ENCODE measurements around the gene BAIAP2.
"Not testable (repeated sequence)": the region's sequence is repeated elsewhere in the genome, so short reads cannot be mapped to it uniquely, and the experiment has no call there.

Gene BAIAP2

DNA sequence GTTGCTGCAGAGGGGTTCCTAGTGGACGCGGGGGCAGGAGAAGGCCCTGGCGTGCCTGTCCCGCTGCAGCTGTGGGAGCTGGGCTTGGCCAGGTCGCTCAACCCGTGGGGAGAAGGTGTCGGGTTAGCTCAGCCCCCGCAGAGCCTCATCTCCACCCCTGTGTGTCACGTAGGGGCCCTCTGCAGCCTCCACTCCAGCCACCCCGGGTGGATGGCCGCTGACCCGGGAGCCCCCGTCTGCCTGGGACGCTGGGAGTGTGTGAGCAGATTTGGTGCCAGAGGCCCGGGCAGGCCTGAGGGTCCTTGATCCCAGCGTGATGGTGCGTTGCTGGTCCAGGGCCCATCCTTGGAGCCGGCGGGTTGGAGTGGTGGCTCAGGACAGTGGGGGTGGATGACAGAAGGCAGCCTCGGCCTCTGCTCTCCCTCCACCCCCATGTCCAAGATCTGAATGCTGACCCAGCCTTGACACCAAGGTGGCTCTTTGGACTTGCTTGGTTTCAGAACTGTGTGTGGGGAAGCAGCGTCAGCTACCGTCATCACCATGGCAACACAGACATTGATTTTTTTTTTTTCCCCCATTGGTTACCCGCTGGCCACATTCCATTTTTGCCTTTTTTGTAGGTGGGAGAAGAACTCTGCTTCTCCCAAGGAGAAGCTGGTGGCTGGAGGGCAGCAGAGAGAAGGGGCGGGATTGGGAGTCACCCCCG, 35.7 kb downstream of the BAIAP2 start:
- DNase-seq = no peak

DNA sequence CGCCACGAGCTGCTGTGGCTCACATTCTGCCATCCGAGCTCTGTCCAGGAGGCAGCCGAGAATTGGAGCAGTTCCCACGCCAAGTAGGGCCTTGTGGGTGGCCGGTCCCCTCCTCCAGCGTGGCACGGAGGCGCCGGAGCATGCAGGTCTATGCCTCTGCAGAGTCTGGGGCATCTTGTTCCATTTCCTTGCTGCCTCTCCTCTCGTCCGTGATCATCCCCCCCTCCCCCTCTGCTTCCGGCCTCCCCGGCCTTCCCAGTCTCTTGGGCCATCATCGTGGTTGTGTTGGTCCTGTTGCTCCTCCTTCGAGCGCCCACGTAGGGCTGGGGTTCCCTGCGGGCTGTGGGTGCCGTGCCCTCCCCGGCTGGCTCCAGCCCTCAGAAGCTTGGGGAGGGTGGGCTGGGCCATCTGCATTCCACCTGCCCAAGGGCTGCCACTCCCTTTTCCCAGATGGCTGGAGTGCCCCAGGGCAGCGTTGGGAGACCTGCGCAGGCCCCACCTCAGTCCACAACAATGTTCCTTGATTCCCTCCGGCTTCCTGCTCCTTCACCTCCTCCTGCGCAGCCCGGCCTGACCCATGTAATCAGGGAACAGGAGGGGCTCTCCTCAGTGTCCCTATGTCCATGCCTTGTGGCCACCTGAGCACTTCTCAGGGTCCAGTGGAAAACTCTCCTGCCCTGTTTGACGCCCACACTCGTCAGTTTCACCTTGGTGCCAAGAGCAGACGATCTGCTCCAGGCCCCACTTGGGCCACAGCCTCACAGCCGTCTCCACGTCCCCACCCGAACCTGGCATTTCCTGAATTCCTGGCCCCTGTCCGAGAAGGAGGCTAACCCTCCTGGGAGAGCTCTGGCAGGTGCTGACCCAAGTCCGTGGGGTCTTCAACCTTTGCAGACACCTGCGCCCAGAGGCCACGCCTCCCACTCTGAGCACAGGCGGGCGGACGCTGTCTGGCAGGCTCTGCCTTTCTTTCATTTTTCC, 37.1 kb downstream of the BAIAP2 start:
- no peak for DNase-seq

DNA sequence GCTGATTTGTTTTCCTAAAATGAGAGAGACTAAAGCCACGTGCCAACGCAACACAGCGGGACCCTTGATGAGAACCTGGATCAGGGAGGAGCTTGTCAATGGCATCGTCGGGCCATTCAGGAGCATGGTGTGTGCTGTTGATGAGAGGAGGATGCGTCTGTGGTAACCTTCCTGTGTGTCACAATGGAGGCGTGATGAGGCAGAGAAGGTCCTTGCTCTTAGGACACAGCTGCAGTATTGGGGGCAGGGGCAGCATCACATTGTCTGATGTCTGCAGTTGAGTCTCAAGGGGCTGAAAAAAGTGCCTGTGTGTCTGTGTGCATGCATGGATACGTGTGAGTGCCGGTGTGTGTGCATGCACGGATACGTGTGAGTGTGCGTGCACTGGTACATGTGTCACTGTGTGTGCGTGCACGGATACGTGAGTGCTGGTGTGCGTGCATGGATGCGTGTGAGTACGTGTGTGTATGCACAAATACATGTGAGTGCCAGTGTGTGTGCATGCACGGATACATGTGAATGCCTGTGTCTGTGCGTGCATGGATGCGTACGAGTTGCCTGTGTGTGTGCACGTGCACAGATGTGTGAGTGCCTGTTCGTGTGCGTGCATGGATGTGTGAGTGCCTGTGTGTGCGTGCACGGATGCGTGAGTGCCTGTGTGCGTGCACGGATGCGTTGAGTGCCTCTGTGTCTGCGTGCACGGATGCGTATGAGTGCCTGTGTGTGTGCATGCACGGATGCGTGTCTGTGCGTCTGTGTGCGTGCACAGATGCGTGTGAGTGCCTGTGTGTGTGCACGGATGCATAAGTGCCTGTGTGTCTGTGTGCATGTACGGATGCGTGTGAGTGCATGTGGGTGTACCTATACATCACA, 39.3 kb downstream of the BAIAP2 start:
- no peak for DNase-seq

DNA sequence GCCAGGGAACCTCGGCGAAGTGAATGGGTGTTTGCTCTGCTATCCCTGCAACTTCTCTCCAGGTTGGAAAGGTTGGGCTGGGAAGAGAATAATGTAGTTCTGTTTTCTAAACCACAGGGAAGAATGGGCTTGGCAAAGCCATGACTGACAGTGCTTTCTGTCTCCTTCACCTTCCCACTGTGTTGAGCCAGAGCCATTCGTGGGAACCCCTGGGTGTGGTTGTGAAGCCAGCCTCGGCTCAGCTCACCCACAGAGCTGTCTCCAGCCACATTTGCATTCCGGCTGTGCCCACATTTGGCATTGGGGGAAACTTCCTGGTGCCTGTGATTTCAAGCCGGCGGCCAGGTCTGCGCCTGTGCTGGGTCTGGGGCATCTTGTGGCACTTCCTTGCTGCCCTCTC, 39.9 kb downstream of the BAIAP2 start:
- no peak for DNase-seq

DNA sequence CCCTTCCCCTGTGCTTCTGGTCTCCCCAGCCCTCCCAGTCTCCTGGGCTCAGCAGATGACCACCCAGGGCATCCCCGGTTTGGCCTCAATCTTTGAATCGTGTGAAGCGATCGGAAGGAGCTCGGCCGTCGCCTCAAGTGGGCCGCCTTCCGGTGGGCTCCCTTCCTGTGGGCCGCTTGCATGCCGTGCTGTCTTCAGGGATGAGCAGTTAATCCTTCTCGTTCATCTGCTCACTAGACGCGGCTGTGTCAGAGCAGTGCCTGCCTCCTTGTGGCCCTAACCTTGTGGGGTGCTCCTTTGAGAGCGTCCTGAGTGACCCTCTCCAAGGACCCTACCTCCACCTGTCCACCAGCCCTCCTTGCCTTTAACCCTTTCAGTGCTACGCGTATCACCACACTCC, 40.4 kb downstream of the BAIAP2 start:
- DNase-seq = no peak

DNA sequence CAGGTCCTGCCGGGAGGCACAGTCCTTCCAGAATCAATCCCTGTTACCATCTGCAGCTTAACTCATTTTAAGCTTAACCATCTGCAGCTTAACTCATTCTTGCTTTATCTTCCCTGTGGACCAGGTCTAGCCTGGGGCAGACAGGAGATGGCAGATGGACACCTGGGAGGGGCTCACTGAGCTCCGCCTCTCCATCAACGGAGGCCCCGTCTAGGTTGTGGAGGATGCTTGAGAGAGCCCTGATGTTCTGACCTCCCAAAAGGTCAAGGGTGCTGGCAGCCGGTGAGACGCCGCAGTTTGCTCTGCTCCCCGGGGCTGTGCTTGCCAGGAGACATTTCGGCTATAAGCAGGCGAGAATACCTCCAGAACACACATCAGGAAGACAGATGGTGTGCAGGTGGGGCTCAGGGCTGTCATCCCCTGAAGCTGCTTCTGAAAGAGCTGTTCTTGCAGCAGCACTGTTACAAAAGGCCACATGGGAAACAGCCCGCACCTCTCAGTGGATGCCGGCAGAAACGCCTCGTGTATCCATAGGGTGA, 41.3 kb downstream of the BAIAP2 start:
- DNase-seq = no peak

DNA sequence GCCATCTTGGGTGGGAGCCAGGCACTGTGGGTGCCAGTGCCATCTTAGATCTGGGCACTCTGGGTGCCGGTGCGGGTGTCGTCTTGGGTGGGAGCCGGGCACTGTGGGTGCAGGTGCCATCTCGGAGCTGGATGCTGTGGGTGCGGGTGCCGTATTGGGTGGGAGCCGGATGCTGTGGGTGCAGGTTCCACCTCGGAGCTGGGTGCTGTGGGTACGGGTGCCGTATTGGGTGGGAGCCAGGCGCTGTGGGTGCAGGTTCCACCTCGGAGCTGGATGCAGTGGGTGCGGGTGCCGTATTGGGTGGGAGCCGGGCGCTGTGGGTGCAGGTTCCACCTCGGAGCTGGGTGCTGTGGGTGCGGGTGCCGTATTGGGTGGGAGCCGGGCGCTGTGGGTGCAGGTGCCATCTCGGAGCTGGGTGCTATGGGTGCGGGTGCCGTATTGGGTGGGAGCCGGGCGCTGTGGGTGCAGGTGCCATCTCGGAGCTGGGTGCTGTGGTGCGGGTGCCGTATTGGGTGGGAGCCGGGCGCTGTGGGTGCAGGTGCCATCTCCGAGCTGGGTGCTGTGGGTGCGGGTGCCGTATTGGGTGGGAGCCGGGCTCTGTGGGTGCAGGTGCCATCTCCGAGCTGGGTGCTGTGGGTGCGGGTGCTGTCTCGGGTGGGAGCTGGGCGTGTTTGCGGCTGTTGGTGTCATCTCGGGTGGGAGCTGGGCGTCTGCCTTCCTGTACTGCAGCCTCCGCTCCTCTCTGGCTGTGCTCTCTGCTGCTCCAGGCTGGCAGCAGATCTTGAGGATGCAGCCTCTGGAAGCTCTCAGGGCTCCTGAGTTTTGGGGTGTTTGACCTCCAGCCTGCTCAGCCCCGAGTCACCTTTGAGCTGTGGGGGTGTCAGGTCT, 43.3 kb downstream of the BAIAP2 start:
- not testable (repeated sequence) for DNase-seq

DNA sequence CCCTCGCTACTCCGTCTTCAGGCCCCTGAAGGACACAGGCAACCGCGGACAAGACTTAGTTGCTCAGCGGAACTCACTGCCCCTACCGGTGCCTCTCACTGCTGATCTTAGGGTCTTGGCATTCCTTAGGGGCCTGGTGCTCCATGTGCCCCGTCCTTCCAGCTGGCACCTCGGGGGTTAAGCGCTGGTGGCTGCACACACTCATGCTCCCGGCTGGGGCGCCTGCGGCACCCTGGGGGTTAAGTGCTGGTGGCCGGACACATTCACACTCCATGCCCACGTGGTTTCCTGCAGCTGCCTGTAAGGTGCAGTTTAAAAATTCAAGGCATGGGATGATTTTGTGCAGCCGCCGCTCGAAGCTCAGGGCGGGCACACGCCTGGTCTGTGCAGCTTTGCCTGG, 45.1 kb downstream of the BAIAP2 start:
- no peak for DNase-seq

DNA sequence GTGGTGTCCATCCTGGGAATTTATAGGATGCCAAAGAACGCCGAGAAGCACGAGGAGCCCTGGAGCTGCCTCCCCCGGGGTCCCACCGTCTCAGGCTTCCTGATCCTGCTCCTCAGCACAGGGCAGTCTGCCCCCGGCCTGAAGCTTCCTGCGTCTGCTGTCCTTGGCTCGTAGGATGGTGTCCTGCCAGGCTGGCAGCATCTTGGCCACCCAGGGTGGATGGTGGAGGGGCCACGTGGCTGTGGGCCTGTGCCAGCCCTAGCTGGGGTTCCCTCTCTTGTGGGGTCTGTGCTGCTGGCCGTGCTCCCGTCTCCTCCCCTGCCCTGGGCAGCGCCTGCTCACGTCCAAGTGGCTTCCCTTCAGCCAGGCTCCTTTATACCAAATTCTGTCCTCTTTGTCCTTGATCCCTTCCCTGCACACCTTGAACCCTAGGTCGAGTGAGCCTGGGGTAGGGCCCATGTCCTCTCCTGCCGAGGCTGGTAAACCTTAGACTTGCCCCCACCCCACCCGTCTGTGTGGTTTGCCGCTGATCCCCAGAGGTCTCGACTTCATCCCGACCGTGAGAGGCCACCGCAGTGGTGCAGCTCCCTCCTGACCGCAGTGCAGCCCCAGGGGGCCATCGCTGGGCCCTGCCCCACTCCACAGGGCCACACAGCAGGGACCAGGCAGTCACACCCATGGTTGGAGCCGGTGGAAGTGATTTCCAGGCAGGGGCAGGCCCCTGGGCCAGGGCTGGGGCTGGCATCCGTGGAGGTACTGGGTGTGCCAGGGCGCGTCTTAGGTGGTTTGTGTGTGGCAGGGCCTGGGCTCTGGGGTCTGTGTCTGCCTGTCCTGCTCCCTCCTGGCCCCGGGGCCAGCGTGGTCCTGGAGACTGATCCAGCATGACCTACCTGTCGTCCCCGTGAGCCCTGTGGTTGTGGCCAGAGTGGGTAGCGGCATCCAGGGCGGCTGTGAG, 46.5 kb downstream of the BAIAP2 start:
- DNase-seq = no peak

DNA sequence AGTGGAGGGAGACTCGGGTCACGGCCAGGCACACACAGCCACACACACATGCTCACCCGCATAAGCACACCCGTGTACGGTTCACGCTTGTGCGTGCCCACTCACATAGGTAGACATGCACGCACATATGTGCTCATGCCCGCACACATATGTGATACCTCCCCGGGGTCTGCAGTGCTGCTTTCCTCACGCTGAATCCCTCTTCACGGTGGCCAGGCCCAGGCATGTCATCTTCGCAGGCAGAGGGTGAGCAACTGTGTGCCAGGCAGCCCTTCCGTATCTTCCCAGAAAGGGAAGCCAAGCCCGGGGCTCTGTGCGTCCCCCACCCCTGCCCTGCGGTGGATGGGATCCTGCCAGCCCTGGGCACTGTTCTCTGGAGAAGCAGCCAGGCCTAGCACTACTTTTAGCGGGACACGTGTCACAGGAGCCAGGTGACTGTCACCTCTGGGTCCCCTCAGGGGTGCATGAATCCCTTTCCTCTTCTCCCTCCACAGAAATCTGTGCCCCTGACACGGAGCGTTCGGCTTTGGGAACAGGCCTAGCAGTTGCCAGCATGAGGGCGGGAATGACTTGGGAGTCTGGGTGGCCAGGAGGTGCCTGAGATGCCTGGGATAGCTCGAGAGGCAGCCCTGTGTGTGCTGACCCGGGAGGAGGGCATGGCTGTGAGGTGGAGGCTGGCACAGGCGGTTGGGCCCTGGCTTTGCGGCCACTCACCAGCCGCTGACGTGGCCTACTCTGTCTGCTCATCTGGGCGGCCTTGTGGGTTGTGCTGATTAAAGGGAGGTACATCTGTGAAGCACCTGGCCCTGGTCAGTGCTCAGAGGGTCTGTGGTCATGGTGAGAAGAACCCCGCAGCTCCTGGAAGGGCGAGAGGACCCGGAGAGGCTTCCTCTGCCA, 47.5 kb downstream of the BAIAP2 start:
- no peak for DNase-seq

DNA sequence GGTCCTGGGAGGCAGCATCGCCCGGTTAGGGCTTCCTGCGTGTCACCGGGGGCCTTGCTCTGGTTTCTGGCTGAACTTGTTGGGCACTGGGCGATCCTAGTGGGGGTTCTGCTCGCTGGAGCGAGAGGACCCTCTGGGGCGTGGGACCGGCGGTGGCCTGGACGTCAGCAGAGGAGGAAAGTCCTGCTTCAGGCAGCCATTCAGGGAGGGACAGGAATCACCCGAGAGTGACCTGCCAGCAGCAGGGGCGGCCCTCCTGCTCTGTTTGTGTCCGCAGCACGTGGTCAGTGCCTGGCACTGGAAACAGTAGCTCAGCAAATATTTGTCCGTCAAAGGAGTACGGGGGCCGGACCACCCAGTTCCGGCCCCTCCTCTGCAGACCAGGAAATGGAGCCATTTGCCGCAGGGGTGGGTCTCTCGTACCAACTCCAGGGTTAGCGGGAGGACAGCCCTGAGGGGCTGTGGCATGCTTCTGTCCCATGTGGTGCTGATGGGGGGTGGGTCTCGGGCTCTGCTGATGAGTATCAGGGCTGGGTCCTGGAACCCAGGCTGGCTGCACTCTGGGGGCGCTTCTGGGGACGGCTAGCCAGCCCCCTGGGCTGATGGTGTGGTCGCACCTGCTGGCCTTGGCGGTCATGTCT, 48.3 kb downstream of the BAIAP2 start:
- no peak for DNase-seq

DNA sequence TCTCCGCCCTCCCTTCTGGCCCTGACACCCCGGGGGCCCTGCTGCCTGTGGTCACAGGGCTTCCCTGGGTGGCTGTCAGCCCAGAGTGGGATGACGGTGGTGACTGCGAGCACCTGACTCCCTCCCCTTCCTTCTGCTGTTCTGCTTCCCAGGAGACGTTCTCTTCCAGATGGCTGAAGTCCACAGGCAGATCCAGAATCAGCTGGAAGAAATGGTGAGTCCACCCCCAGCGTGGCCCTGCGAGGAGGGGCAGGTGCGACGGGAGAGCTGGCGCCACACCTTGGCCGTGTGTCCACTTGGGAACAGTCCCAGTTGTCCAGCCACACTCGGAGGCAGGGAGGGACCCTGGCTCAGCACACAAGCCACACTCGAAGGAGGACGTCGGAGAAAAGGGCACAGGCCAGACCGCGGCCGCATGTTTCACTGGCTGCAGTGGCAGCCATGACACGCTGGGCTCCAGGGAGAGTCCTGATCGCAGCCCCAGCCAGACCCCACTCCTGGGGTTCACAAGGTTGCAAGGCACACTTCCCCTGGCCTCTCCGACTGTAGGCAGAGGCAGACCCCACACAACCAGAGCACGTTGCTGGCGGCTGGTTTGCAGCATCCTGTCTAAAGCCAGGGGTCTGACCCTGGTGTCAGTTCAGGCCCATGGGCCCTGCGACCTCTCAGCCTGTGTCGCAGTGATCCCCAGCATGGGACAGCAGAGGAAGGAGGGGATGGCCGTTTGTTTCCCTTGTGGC, 49.9 kb downstream of the BAIAP2 start:
- no peak for DNase-seq

DNA sequence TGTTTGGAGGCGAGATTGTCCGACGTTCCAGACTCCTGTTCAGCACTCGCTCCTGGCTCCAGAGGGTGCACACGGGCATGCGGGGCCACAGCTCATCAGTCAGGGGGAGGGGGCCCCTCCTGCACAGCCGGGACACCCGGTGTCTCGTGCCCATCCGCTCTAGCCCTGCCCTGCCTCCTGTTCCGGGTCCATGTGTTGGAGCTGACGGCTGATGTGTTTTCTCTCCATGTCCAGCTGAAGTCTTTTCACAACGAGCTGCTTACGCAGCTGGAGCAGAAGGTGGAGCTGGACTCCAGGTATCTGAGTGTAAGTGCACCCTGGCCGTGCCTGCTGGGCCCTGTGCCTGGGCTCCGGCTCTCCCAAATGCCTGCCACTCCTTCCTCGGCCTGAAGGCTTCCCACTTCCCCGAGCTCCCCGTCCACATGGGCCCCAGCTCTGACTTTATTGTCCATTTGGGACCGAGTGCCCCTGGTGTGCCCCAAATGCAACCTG, 50.5 kb downstream of the BAIAP2 start:
- DNase-seq = no peak

DNA sequence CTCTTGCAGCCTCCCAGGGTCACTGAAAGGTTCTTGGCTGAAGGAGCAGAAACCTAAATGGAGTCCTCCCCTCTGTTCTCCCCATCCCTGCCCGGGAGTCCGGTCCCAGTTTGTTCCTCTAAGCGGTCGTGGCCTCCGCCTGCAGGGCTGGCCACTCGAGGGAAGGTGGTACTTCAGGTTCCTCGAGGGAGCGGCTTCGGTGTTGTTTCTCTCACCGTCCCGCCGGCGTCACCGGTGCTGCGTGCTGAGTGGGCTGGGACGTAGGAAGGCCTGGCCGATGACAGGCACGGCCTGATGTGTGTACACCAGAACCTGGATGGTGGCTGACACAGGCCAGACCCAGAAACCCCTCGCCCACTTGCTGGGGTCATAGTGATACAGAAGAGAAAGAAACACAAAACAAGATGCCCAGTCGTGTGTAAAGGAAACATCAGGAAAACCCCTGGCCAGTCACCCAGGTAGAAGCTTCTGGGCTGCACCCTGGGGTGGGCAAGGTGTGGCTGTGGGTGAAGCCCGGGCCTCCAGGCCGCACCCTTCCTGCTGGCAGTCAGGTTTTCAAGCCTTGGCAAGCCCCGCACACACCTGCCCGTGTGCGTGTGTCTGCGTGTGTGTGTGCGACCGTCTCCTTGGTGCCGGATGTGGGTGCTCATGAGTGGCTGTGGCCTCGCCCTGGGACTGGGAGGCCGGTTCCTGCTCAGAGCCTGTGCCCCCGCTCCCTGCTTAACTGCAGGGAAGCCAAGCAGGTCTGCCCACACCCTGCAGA, 52.0 kb downstream of the BAIAP2 start:
- DNase-seq = no peak

DNA sequence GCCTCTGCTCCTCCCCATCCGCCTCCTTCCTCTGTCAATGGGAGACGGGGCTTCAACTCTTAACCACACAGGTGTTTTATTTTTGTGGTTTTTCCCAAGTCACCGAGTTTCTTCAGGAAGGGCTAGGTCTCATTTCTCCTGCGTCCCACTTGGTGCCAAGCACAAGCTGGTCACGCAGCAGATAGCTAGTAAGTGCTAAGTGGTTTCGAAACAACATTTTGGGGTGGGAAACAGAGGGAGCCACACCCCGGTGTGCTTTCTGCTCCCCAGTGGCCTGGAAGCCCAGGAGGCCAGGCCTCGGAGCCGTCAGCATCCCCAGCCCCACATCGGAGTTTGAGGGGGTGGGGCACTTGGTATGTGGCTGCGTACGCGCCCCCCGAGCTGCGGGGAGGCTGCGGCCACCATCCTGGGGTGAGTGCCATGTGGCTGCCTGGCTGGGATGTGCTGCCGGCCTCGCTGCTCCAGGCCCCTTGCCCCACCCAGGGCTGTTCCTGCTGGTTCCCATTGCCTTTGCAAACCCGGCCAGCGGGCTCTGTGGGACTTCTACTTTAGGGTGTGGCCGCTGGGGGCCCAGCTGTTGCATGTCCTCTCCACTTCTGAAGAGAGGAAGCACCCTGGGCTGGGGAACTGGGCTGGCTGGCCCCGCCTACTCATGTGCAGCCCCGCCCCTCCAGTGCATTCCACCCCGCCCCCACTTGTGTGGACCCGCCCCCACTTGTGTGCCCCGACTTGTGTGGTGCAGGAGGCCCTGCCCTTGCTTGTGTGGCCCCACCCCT, 55.6 kb downstream of the BAIAP2 start:
- peak; percentile 13 for DNase-seq

DNA sequence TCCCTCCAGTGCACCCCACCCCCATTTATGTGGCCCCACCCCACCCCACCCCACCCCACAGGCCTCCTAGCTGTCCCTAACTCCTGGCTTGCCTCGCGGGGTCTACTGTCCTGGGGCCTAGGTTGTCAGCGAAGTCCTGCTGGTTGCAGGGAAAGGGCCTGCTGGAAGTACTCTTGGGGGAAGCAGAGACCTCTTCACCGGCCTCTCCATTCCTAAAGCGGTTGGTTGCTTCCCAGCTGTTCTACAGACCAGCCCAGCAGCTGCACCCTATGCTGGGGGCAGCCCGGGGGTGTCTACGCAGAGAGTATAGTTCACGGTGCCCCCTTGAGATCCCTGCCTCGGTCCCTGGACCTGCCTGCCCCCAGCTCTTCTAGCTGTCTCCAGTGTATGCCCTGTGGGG, 56.2 kb downstream of the BAIAP2 start:
- DNase-seq = no peak

Measured in stimulated activated CD4-positive, alpha-beta T cell treated with anti-CD3 and anti-CD28 coated beads, Interleukin-4, amount 100 ng/mL, for 24 hours (primary cell).